ENCODE measurements around the gene TNIK.
"Not testable (repeated sequence)": the region's sequence is repeated elsewhere in the genome, so short reads cannot be mapped to it uniquely, and the experiment has no call there.

GRCh38 chr3:171424063-171424462 is 36.1 kb downstream of the TNIK start:
- TF ChIP-seq CTCF, POLR2A (IDR thresholded peaks at IDR 0.05): not testable (repeated sequence)
